SK-N-SH (cell line): Measurements from ENCODE around the gene SLC36A3. TPM values are rescaled to one million over a fixed set of nuclear protein-coding genes. Genes with fewer than 3 reads are reported as not detected.
"Not testable (repeated sequence)": the region's sequence is repeated elsewhere in the genome, so short reads cannot be mapped to it uniquely, and the experiment has no call there.

Experiments
- CTCF ChIA-PET: fragments of 300-600, 350-600 bp; formaldehyde crosslinking; extraction: SDS; loops from one replicate; lab custom pipeline; 2021; lab: Yijun Ruan, JAX
- POLR2A ChIA-PET: fragments of 350-600 bp; sonication (Branson Sonifier 250); formaldehyde crosslinking; extraction: SDS; loops from one replicate; lab custom pipeline; 2020; ENCODE audit warnings: antibody characterized with exemption, inconsistent platforms; lab: Yijun Ruan, JAX
- DNase-seq: peaks from one replicate; pipeline ENCODE4 v3.0.0; 2012
- H2AFZ ChIP-seq: fragments of 200-600 bp; sonication (generic); 2 replicates; pipeline ENCODE4 v1.8.1; 2016; ENCODE audit warnings: antibody characterized with exemption, mild to moderate bottlenecking, low read depth
- H3F3A ChIP-seq: fragments of 200-600 bp; sonication (generic); replicated peaks from 2 replicates; pipeline ENCODE3; 2016; ENCODE audit warnings: antibody characterized with exemption, mild to moderate bottlenecking; ENCODE audit not compliant: insufficient read depth
- H3K27ac ChIP-seq, 2 experiments: fragments of 200-500 bp in 1 of 2; fragments of 200-600 bp in 1 of 2; sonication (Bioruptor generic) in 1 of 2; sonication (generic), shearing (Covaris generic) in 1 of 2; 2 replicates each; pipeline versions ENCODE4 v1.5.1 to v1.6.1; 2014 to 2016; ENCODE audit warnings: low read depth in 2 of 2, inconsistent platforms in 1 of 2, low read length in 1 of 2, mild to moderate bottlenecking in 1 of 2, mixed read lengths in 1 of 2
- H3K27me3 ChIP-seq: fragments of 200-600 bp; sonication (generic), shearing (Covaris generic); 2 replicates; pipeline ENCODE4 v1.6.1; 2016; ENCODE audit warnings: mixed run types; ENCODE audit not compliant: insufficient read depth
- H3K36me3 ChIP-seq, 2 experiments: fragments of 200-500 bp in 1 of 2; fragments of 200-600 bp in 1 of 2; sonication (Bioruptor generic) in 1 of 2; sonication (generic) in 1 of 2; replicated peaks in 1 of 2; 2 replicates each; pipeline versions ENCODE3 to v1.5.1; 2014 to 2016; ENCODE audit warnings: low read length in 1 of 2, mild to moderate bottlenecking in 1 of 2; ENCODE audit not compliant: insufficient read depth in 2 of 2, control insufficient read depth in 1 of 2
- H3K4me1 ChIP-seq, 2 experiments: fragments of 200-500 bp in 1 of 2; fragments of 200-600 bp in 1 of 2; sonication (Bioruptor generic) in 1 of 2; sonication (generic), shearing (Covaris generic) in 1 of 2; 2 replicates each; pipeline versions ENCODE4 v1.5.1 to v1.6.1; 2014 to 2016; ENCODE audit warnings: low read depth in 1 of 2, low read length in 1 of 2, mixed run types in 1 of 2; ENCODE audit not compliant: insufficient read depth in 2 of 2, control insufficient read depth in 1 of 2
- H3K4me2 ChIP-seq: fragments of 200-600 bp; sonication (generic), shearing (Covaris generic); 2 replicates; pipeline ENCODE4 v1.6.1; 2017; ENCODE audit warnings: mixed run types
- H3K4me3 ChIP-seq, 2 experiments: fragments of 200-500 bp in 1 of 2; fragments of 200-600 bp in 1 of 2; sonication (Bioruptor generic) in 1 of 2; sonication (generic), shearing (Covaris generic) in 1 of 2; 2 replicates each; pipeline versions ENCODE4 v1.5.1 to v1.8.1; 2014 to 2016; ENCODE audit warnings: low read depth in 2 of 2, inconsistent platforms in 1 of 2, low read length in 1 of 2, mild to moderate bottlenecking in 1 of 2, mixed read lengths in 1 of 2, moderate library complexity in 1 of 2
- H3K79me2 ChIP-seq: fragments of 200-600 bp; sonication (generic); 2 replicates; pipeline ENCODE4 v1.8.1; 2017; ENCODE audit warnings: mild to moderate bottlenecking; ENCODE audit not compliant: insufficient read depth
- H3K9ac ChIP-seq: fragments of 200-600 bp; sonication (generic); 2 replicates; pipeline ENCODE4 v1.6.1; 2017; ENCODE audit warnings: mixed run types
- H3K9me2 ChIP-seq: fragments of 200-600 bp; sonication (generic); 2 replicates; pipeline ENCODE4 v1.6.1; 2017; ENCODE audit warnings: mixed run types
- H3K9me3 ChIP-seq: fragments of 200-600 bp; sonication (generic); 2 replicates; pipeline ENCODE4 v1.6.1; 2017; ENCODE audit warnings: mixed run types, mild to moderate bottlenecking, moderate library complexity
- H4K20me1 ChIP-seq: fragments of 200-600 bp; sonication (generic); 2 replicates; pipeline ENCODE4 v1.6.1; 2017; ENCODE audit warnings: mild to moderate bottlenecking, mixed run types; ENCODE audit not compliant: insufficient read depth
- CTCF ChIP-seq: fragments of 200-600 bp; sonication (generic); IDR thresholded peaks from 2 replicates; pipeline ENCODE4 v1.6.1; 2017; ENCODE audit warnings: antibody characterized with exemption, mild to moderate bottlenecking, moderate library complexity
- EP300 ChIP-seq, 2 experiments: IDR thresholded peaks; 2 replicates each; pipeline versions ENCODE4 v1.4.0 to v1.6.1; 2012; ENCODE audit warnings: borderline replicate concordance in 1 of 2, low read depth in 1 of 2, low read length in 1 of 2
- FOXJ3 ChIP-seq: sonication (generic); formaldehyde crosslinking; IDR thresholded peaks from 2 replicates; pipeline ENCODE4 v1.5.1; 2020; ENCODE audit warnings: mild to moderate bottlenecking, missing genetic modification reagents
- FOXM1 ChIP-seq: IDR thresholded peaks from 2 replicates; pipeline ENCODE4 v1.4.0; 2012; ENCODE audit warnings: low read depth, mild to moderate bottlenecking
- GATA2 ChIP-seq: sonication (generic); formaldehyde crosslinking; IDR thresholded peaks from 2 replicates; pipeline ENCODE4 v1.5.0; 2020; ENCODE audit warnings: mild to moderate bottlenecking, missing genetic modification reagents
- IRF3 ChIP-seq: fragments of 150-350 bp; IDR thresholded peaks from 2 replicates; pipeline ENCODE4 v1.6.1; 2016; ENCODE audit warnings: mild to moderate bottlenecking, low read depth, low read length
- MAX ChIP-seq: IDR thresholded peaks from 2 replicates; pipeline ENCODE4 v1.4.0; 2012; ENCODE audit warnings: low read depth
- MXI1 ChIP-seq: IDR thresholded peaks from 2 replicates; pipeline ENCODE4 v1.6.1; 2012; ENCODE audit warnings: mild to moderate bottlenecking, low read depth, low read length, improper control_type of control experiment
- NFIC ChIP-seq: IDR thresholded peaks from 2 replicates; pipeline ENCODE4 v1.4.0; 2012; ENCODE audit warnings: borderline replicate concordance
- PBX3 ChIP-seq: IDR thresholded peaks from 2 replicates; pipeline ENCODE4; 2012
- POLR2AphosphoS5 ChIP-seq: IDR thresholded peaks from 2 replicates; pipeline ENCODE4 v1.6.1; 2012; ENCODE audit warnings: low read depth, low read length
- RXRA ChIP-seq: IDR thresholded peaks from 2 replicates; pipeline ENCODE4 v1.4.0; 2012; ENCODE audit warnings: low read depth, mild to moderate bottlenecking, borderline replicate concordance
- SIN3A ChIP-seq: IDR thresholded peaks from 2 replicates; pipeline ENCODE4 v1.6.1; 2012; ENCODE audit warnings: low read depth, mild to moderate bottlenecking, low read length, moderate library complexity, borderline replicate concordance
- SMC3 ChIP-seq: IDR thresholded peaks from 2 replicates; pipeline ENCODE4 v1.6.1; 2012; ENCODE audit warnings: low read depth, low read length, improper control_type of control experiment
- USF1 ChIP-seq: IDR thresholded peaks from 2 replicates; pipeline ENCODE4 v1.4.0; 2012; ENCODE audit warnings: low read depth, borderline replicate concordance
- USF2 ChIP-seq: fragments of 150-350 bp; IDR thresholded peaks from 2 replicates; pipeline ENCODE4 v1.6.1; 2017; ENCODE audit warnings: antibody characterized with exemption, low read length, low read depth, borderline replicate concordance
- WGBS: methylation state at CpG from one replicate; pipeline ENCODE4 v1.1.6; 2017; ENCODE audit warnings: low lambda C conversion rate; 5-methylcytosine and 5-hydroxymethylcytosine counted together
- polyA plus RNA-seq, 3 experiments: library from polyadenylated mRNA; depleted of rRNA; stranded (reverse); fragments of >200 nt; gene quantifications; 2 replicates each; pipeline ENCODE4 v1.2.3, GENCODE V29; 2012

The SLC36A3 gene
- polyA plus RNA-seq, 1 of the 3 experiments (the other 2 are of a cell fraction): not detected

GRCh38 chr5:151310932-151311331, 7.4 kb upstream of the SLC36A3 start:
- Histone ChIP-seq H3K27ac (no peak overlapping the region), H3K9ac (no peak overlapping the region), H3K4me2 (no peak overlapping the region), H4K20me1 (no peaks in the 10 kb centered on the region)
- DNase-seq: no peak
- POLR2A ChIA-PET: no interaction called here
- CTCF ChIA-PET: no interaction called here
- no peak for TF ChIP-seq SMC3
- TF ChIP-seq PBX3: no peak
- TF ChIP-seq CTCF: no peak
- no peak for TF ChIP-seq FOXM1
- TF ChIP-seq FOXJ3 (CRISPR knock-in tag): no peak
- no peak for TF ChIP-seq RXRA
- TF ChIP-seq USF2: no peak
- no peak for TF ChIP-seq SIN3A
- no peak for TF ChIP-seq NFIC
- TF ChIP-seq GATA2 (CRISPR knock-in tag): no peak
- TF ChIP-seq MXI1: no peak
- TF ChIP-seq EP300 (IDR thresholded peaks at IDR 0.05; ENCODE audit: borderline replicate concordance in 1 of 2, low read depth in 1 of 2, low read length in 1 of 2): no peak
- no peak for TF ChIP-seq POLR2AphosphoS5
- no peak for TF ChIP-seq IRF3
- TF ChIP-seq MAX: no peak
- TF ChIP-seq USF1: no peak
- TF ChIP-seq, all 33 proteins: peak for 0
- Histone ChIP-seq H3F3A (no peaks in the 10 kb centered on the region), H3K4me3 (no peak overlapping the region), H3K9me3 (no peaks in the 10 kb centered on the region), H3K9me2 (no peaks in the 10 kb centered on the region), H3K4me1 (no peaks in the 10 kb centered on the region), H3K36me3 (no peaks in the 10 kb centered on the region), H2AFZ (no peak overlapping the region), H3K27me3 (no peaks in the 10 kb centered on the region), H3K79me2 (no peaks in the 10 kb centered on the region)

- CTCF ChIA-PET, POLR2A ChIA-PET: not testable (repeated sequence)
Observed at GRCh38 chr5:151309821-151310220, 6.3 kb upstream of the SLC36A3 start.

GRCh38 chr5:151309266-151309665, 5.7 kb upstream of the SLC36A3 start:
- H3K4me1 ChIP-seq, POLR2A ChIA-PET, H3K27me3 ChIP-seq, H3K36me3 ChIP-seq, H4K20me1 ChIP-seq, CTCF ChIA-PET, H3K4me3 ChIP-seq, H2AFZ ChIP-seq, H3K4me2 ChIP-seq, H3K27ac ChIP-seq, DNase-seq, H3K9ac ChIP-seq, H3K9me3 ChIP-seq, H3K9me2 ChIP-seq, H3K79me2 ChIP-seq, H3F3A ChIP-seq: not testable (repeated sequence)
- no CpG with 5 or more reads among the region's 27 CpGs for WGBS

More at GRCh38 chr5:151309821-151310220, 6.3 kb upstream of the SLC36A3 start:
- WGBS: 88% methylated on average over 14 of the region's 15 CpGs
- H3K9me3 ChIP-seq, H3F3A ChIP-seq, H3K9me2 ChIP-seq, H3K36me3 ChIP-seq, H3K27me3 ChIP-seq, H2AFZ ChIP-seq, H3K4me3 ChIP-seq, H4K20me1 ChIP-seq, H3K27ac ChIP-seq, H3K79me2 ChIP-seq, H3K9ac ChIP-seq, H3K4me1 ChIP-seq, H3K4me2 ChIP-seq, DNase-seq: not testable (repeated sequence)
